Middle frontal gyrus (tissue), 1 donor: ENCODE measurements around the gene SIRT7.
A peak's percentile ranks its signal among the peaks of the same experiment; 100 is the strongest.

ENCODE experiments used
- DNase-seq: peaks from one replicate; pipeline ENCODE4 v3.0.0-alpha.2; 2015; ENCODE audit warnings: low spot score; ENCODE audit errors: extremely low spot score

The SIRT7 gene

GRCh38 chr17:81888105-81888987, 29.6 kb downstream of the SIRT7 start:
- DNase-seq = no peak

GRCh38 chr17:81885869-81886548, 32.0 kb downstream of the SIRT7 start:
- DNase-seq = no peak

- DNase-seq = no peak
Observed at GRCh38 chr17:81885454-81885853, 32.5 kb downstream of the SIRT7 start.

GRCh38 chr17:81884968-81885367, 33.0 kb downstream of the SIRT7 start:
- no peak for DNase-seq

GRCh38 chr17:81884520-81884919, 33.5 kb downstream of the SIRT7 start:
- no peak for DNase-seq

GRCh38 chr17:81879121-81879520, 38.9 kb downstream of the SIRT7 start:
- no peak for DNase-seq

GRCh38 chr17:81878294-81878693, 39.7 kb downstream of the SIRT7 start:
- no peak for DNase-seq

GRCh38 chr17:81877569-81877968, 40.4 kb downstream of the SIRT7 start:
- no peak for DNase-seq

GRCh38 chr17:81871387-81872230, 46.4 kb downstream of the SIRT7 start:
- DNase-seq = peak; percentile 81

GRCh38 chr17:81870981-81871386, 47.0 kb downstream of the SIRT7 start, which contains the start of gene ARHGDIA:
Gene ARHGDIA, minus strand, starts transcription at chr17:81871337. Its CDS starts 1,407 bp downstream, at chr17:81869930.
- no peak for DNase-seq

- DNase-seq = no peak
Observed at GRCh38 chr17:81870131-81870980, 47.6 kb downstream of the SIRT7 start.

GRCh38 chr17:81869221-81870130, 48.5 kb downstream of the SIRT7 start:
- DNase-seq = no peak

GRCh38 chr17:81868674-81869220, 49.2 kb downstream of the SIRT7 start:
- DNase-seq = no peak

- DNase-seq = no peak
Observed at GRCh38 chr17:81867991-81868673, 49.8 kb downstream of the SIRT7 start.

GRCh38 chr17:81867170-81867990, 50.6 kb downstream of the SIRT7 start:
- DNase-seq = no peak

- no peak for DNase-seq
Observed at GRCh38 chr17:81866440-81867169, 51.4 kb downstream of the SIRT7 start.
